Spinal cord (tissue), 10 donors: Measurements from ENCODE around the gene TEX22. TPM values are rescaled to one million over a fixed set of nuclear protein-coding genes. Genes with fewer than 3 reads are reported as not detected.

Experiments used
- DNase-seq, 6 donors: peaks; one replicate each; pipeline versions ENCODE4 v3.0.0 to v3.0.0-alpha.2; 2013 to 2015; ENCODE audit warnings: low spot score in 6 of 6, low read depth in 4 of 6
- H3K27ac ChIP-seq: one replicate; pipeline ENCODE4 v1.5.1; 2013; ENCODE audit warnings: low read depth, low read length, control low read depth
- H3K27me3 ChIP-seq: one replicate; pipeline ENCODE4 v1.6.1; 2013; ENCODE audit warnings: low read length; ENCODE audit not compliant: control insufficient read depth, insufficient read depth
- H3K36me3 ChIP-seq: one replicate; pipeline ENCODE4 v1.6.1; 2013; ENCODE audit warnings: low read length; ENCODE audit not compliant: control insufficient read depth, insufficient read depth
- H3K4me1 ChIP-seq: one replicate; pipeline ENCODE4 v1.6.1; 2013; ENCODE audit warnings: low read length; ENCODE audit not compliant: control insufficient read depth, insufficient read depth
- H3K4me3 ChIP-seq: one replicate; pipeline ENCODE4 v1.5.1; 2013; ENCODE audit warnings: low read depth, low read length, control low read depth
- H3K9me3 ChIP-seq: one replicate; pipeline ENCODE4 v1.6.1; 2013; ENCODE audit warnings: low read length; ENCODE audit not compliant: control insufficient read depth, insufficient read depth
- WGBS: methylation state at CpG from one replicate; pipeline ENCODE4 v1.1.5; 2013; ENCODE audit warnings: missing lambda C conversion rate; ENCODE audit not compliant: insufficient coverage; 5-methylcytosine and 5-hydroxymethylcytosine counted together
- polyA plus RNA-seq, 2 donors: library from polyadenylated mRNA; unstranded; fragments of 120-200 nt; gene quantifications; one replicate each; pipeline ENCODE4 v1.2.1, GENCODE V29; 2013; ENCODE audit not compliant: insufficient read length in 2 of 2
- total RNA-seq, 2 donors: library from RNA; depleted of rRNA in 1 of 2; stranded (reverse); fragments of 120-200 nt in 1 of 2; fragments of >200 nt in 1 of 2; gene quantifications; one replicate each; pipeline versions ENCODE4 v1.2.3 to v1.2.4, GENCODE V29; 2013 to 2014
- donor health status: healthy.

The TEX22 gene
- total and polyA plus RNA-seq, 4 donors: 0.20 to 4.8 (median 1.9) TPM

DNA sequence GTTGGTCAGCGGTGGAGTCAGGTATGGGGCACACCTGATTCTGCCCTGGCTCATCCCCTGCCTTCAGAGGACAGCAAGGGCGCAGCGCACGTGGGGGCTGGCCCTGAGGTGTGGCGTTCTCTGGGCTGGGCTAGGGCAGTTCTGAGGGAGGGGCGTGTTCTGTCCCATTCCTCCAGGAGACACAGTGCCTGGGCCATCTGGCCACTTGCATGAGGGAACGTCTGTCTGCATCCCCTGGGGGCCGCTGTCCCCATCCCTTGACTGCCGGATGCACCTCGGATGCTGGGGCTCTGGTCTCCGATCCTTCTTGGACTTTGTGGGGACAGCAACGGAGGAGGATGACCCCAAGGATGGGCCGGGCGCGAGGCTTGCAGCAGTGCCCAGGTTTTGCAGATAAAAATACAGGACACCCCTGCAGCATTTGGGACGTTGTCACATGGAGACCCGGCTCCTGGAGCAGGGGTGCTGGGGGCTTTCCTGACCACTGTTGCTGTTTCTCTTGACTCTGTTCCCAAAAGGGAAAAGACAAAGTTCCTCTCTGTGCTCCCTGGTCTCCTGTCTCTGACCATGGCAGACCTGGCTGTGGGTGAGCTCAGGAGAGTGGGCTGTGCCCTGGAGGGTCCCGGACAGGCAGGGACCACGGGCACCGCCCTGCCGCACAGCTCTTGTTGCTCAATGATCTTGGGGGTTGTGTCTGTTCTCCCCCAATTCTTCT lies 28.2 kb downstream of the TEX22 start:
- no peaks in the 10 kb centered on the region for H3K27me3 ChIP-seq
- DNase-seq: no peak
- H3K36me3 ChIP-seq: peaks cover 61% of the 10 kb centered on the region
- H3K27ac ChIP-seq: no peak overlapping the region
- WGBS: 96% methylated on average over 20 of the region's 21 CpGs
- H3K4me3 ChIP-seq: no peak overlapping the region
- H3K9me3 ChIP-seq: no peaks in the 10 kb centered on the region
- H3K4me1 ChIP-seq: peaks cover 14% of the 10 kb centered on the region

- Histone ChIP-seq H3K9me3 (no peaks in the 10 kb centered on the region), H3K27ac (no peak overlapping the region), H3K27me3 (no peaks in the 10 kb centered on the region), H3K4me3 (no peak overlapping the region), H3K4me1 (peaks cover 6% of the 10 kb centered on the region), H3K36me3 (peaks cover 55% of the 10 kb centered on the region)
- WGBS: 98% methylated on average over 7 of the region's 10 CpGs
- no peak for DNase-seq
Measured at GRCh38 chr14:105427412-105427811, 29.1 kb downstream of the TEX22 start.

DNA sequence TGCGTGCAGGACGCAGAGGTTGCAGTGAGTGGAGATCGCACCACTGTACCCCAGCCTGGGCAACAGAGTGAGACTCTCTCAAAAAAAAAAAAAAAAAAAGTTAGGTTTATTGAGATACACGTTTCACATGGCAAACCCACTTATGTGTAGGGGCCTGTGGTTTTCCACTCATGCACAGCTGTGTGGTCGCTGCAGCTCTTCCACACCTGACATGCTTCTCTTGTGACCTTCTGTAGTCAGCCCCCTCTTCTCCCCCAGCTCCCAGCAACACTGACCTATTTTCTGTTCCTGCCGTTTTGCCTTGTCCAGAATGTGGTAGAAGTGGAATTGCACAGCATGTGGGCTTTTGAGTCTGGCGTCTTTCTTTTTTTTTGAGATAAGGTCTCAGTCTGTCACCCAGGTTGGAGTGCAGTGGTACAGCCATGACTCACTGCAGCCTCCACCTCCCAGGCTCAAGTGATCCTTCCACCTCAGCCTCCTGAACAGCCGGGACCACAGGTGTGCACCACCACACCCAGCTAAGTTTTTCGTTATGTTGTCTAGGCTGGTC lies 29.7 kb downstream of the TEX22 start:
- 90% methylated on average over 5 of the region's 9 CpGs for WGBS
- Histone ChIP-seq H3K27me3 (no peaks in the 10 kb centered on the region), H3K27ac (no peak overlapping the region), H3K4me3 (no peak overlapping the region), H3K4me1 (peaks cover under 1% of the 10 kb centered on the region), H3K9me3 (no peaks in the 10 kb centered on the region), H3K36me3 (peaks cover 51% of the 10 kb centered on the region)
- no peak for DNase-seq

GRCh38 chr14:105430042-105430441 lies 31.7 kb downstream of the TEX22 start:
- Histone ChIP-seq H3K4me1 (no peaks in the 10 kb centered on the region), H3K27me3 (no peaks in the 10 kb centered on the region), H3K27ac (no peak overlapping the region), H3K4me3 (no peak overlapping the region), H3K36me3 (peaks cover 35% of the 10 kb centered on the region), H3K9me3 (no peaks in the 10 kb centered on the region)
- 100% methylated on average over 3 of the region's 6 CpGs for WGBS
- no peak for DNase-seq

DNA sequence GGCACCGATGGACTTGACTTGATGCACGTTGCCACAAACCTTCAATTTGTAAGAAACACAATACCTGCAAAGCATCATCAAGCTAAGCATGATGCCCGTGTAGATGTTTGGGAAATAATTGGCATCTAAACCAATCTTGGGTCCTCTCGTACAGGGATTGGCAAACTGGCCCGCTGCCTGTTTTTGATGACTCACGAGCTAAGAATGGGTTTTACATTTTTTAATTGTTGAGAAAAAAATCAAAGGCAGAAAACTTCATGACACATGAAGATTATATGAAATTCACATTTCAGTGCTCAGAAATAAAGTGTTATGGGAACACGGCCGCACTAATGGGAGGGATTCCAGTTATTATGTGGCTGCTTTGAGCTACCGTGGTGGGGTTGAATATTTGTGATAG lies 32.2 kb downstream of the TEX22 start:
- Histone ChIP-seq H3K36me3 (peaks cover 29% of the 10 kb centered on the region), H3K4me1 (no peaks in the 10 kb centered on the region)
- no CpG with 5 or more reads among the region's 9 CpGs for WGBS

GRCh38 chr14:105431256-105431655 lies 32.9 kb downstream of the TEX22 start:
- no peaks in the 10 kb centered on the region for H3K4me1 ChIP-seq
- no CpG with 5 or more reads among the region's 1 CpG for WGBS
- H3K27me3 ChIP-seq: no peaks in the 10 kb centered on the region
- peaks cover 23% of the 10 kb centered on the region for H3K36me3 ChIP-seq
- no peak overlapping the region for H3K27ac ChIP-seq
- no peak for DNase-seq
- H3K4me3 ChIP-seq: no peak overlapping the region
- H3K9me3 ChIP-seq: no peaks in the 10 kb centered on the region

More for the DNA sequence above, 32.2 kb downstream of the TEX22 start:
- Histone ChIP-seq H3K27me3 (no peaks in the 10 kb centered on the region), H3K9me3 (no peaks in the 10 kb centered on the region), H3K4me3 (no peak overlapping the region), H3K27ac (no peak overlapping the region)
- DNase-seq: no peak

GRCh38 chr14:105432657-105433056 lies 34.3 kb downstream of the TEX22 start:
- H3K4me3 ChIP-seq: no peak overlapping the region
- H3K27ac ChIP-seq: no peak overlapping the region
- no peaks in the 10 kb centered on the region for H3K4me1 ChIP-seq
- H3K36me3 ChIP-seq: peaks cover 25% of the 10 kb centered on the region
- WGBS: 90% methylated on average over 10 of the region's 12 CpGs
- no peaks in the 10 kb centered on the region for H3K9me3 ChIP-seq
- H3K27me3 ChIP-seq: no peaks in the 10 kb centered on the region
- no peak for DNase-seq

DNA sequence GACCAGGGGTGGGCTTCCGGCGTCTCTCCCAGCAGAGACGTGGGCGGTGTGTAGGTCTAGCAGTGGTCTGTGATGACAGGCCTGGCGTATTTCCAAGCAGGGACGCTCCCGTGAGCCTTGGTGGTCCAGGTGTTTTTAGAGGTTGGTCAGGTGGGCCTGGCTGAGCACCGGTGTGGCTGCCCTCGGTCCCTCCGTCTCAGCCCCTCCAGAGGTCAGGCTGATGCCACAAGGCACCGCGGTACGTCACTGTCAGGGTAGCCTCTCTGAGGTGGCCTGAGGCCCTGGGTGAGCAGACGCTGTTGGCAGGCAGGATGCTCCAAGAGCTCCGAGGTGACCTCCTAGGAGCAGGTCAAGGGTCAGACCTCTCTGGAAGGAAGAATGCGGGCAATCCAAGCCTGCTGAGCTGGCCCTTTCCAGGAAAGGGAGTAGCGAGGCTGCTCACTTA lies 34.8 kb downstream of the TEX22 start:
- no peak for DNase-seq
- H3K27ac ChIP-seq: no peak overlapping the region
- no peak overlapping the region for H3K4me3 ChIP-seq
- H3K36me3 ChIP-seq: peaks cover 30% of the 10 kb centered on the region
- WGBS: 90% methylated on average over 16 of the region's 17 CpGs
- no peaks in the 10 kb centered on the region for H3K4me1 ChIP-seq
- H3K9me3 ChIP-seq: no peaks in the 10 kb centered on the region
- no peaks in the 10 kb centered on the region for H3K27me3 ChIP-seq

GRCh38 chr14:105436402-105436801 lies 38.1 kb downstream of the TEX22 start:
- no peak overlapping the region for H3K4me3 ChIP-seq
- peaks cover 57% of the 10 kb centered on the region for H3K36me3 ChIP-seq
- H3K27me3 ChIP-seq: no peaks in the 10 kb centered on the region
- no peaks in the 10 kb centered on the region for H3K4me1 ChIP-seq
- H3K27ac ChIP-seq: no peak overlapping the region
- no peaks in the 10 kb centered on the region for H3K9me3 ChIP-seq
- 92% methylated on average over 12 of the region's 12 CpGs for WGBS
- no peak for DNase-seq
